Fibroblast of lung (primary cell): ENCODE results near the gene TIFAB. TPM values are rescaled to one million over a fixed set of nuclear protein-coding genes. Genes with fewer than 3 reads are reported as not detected.

Experiments used
- DNase-seq, 2 donors: peaks; one replicate each; pipeline versions ENCODE4 v3.0.0 to v3.0.0-alpha.2; 2010; ENCODE audit warnings: low read depth in 2 of 2
- H2AFZ ChIP-seq: 2 replicates; pipeline ENCODE4 v1.5.1; 2012; ENCODE audit warnings: low read length, control low read depth, inconsistent platforms
- H3K27ac ChIP-seq: 2 replicates; pipeline ENCODE4 v1.5.1; 2011; ENCODE audit warnings: low read length, control low read depth; ENCODE audit not compliant: insufficient read depth
- H3K27me3 ChIP-seq: 2 replicates; pipeline ENCODE4 v1.5.1; 2011; ENCODE audit warnings: mild to moderate bottlenecking, low read length; ENCODE audit not compliant: control insufficient read depth, insufficient read depth
- H3K36me3 ChIP-seq: 2 replicates; pipeline ENCODE4 v1.5.1; 2011; ENCODE audit warnings: low read length; ENCODE audit not compliant: control insufficient read depth, insufficient read depth
- H3K4me1 ChIP-seq: 2 replicates; pipeline ENCODE4 v1.5.1; 2011; ENCODE audit warnings: low read length; ENCODE audit not compliant: control insufficient read depth, insufficient read depth; ENCODE audit errors: extremely low read depth
- H3K4me2 ChIP-seq: 2 replicates; pipeline ENCODE4 v1.5.1; 2011; ENCODE audit warnings: low read length, control low read depth; ENCODE audit not compliant: insufficient read depth; ENCODE audit errors: extremely low read depth
- H3K4me3 ChIP-seq, 4 experiments: fragments of 200-600 bp in 1 of 4; sonication (generic) in 1 of 4; replicated peaks in 1 of 4; 2 replicates each; pipeline ENCODE4 v1.5.1; 2011 to 2016; ENCODE audit warnings: low read length in 4 of 4, low read depth in 3 of 4, mild to moderate bottlenecking in 3 of 4, control low read depth in 2 of 4, inconsistent platforms in 1 of 4, mixed read lengths in 1 of 4; ENCODE audit not compliant: insufficient read depth in 1 of 4; ENCODE audit errors: control extremely low read depth in 1 of 4
- H3K79me2 ChIP-seq: 2 replicates; pipeline ENCODE4 v1.5.1; 2012; ENCODE audit warnings: mild to moderate bottlenecking, low read length, inconsistent platforms; ENCODE audit not compliant: control insufficient read depth, insufficient read depth
- H3K9ac ChIP-seq: 2 replicates; pipeline ENCODE4 v1.5.1; 2011; ENCODE audit warnings: mild to moderate bottlenecking, low read length, control low read depth; ENCODE audit not compliant: insufficient read depth
- H3K9me3 ChIP-seq: 2 replicates; pipeline ENCODE4 v1.5.1; 2012; ENCODE audit warnings: low read depth, low read length; ENCODE audit not compliant: control insufficient read depth, insufficient read depth
- H4K20me1 ChIP-seq: 2 replicates; pipeline ENCODE4 v1.5.1; 2011; ENCODE audit warnings: low read length; ENCODE audit not compliant: control insufficient read depth, insufficient read depth; ENCODE audit errors: extremely low read depth
- CTCF ChIP-seq, 2 donors: IDR thresholded peaks in 1 of 2; conservative IDR thresholded peaks in 1 of 2; 1 replicate in 1 of 2; 2 replicates in 1 of 2; pipeline ENCODE4 v1.5.1; 2011 to 2012; ENCODE audit warnings: low read length in 2 of 2, control low read depth in 1 of 2, inconsistent platforms in 1 of 2, low read depth in 1 of 2, mild to moderate bottlenecking in 1 of 2
- EZH2 ChIP-seq: IDR thresholded peaks from 2 replicates; pipeline ENCODE4 v1.5.1; 2012; ENCODE audit warnings: low read length, control low read depth, mild to moderate bottlenecking; ENCODE audit errors: missing control alignments
- polyA plus RNA-seq, 2 donors: library from polyadenylated mRNA; depleted of rRNA in 1 of 2; stranded (reverse) in 1 of 2; unstranded in 1 of 2; fragments of >200 nt; gene quantifications; 2 replicates each; pipeline ENCODE4 v1.2.1, GENCODE V29; 2011 to 2012; ENCODE audit warnings: missing spikeins in 1 of 2
- total RNA-seq: library from RNA; depleted of rRNA; stranded (reverse); fragments of >200 nt; gene quantifications from 2 replicates; pipeline ENCODE4 v1.2.1, GENCODE V29; 2014

Gene TIFAB
- total and polyA plus RNA-seq, 2 donors (not counting 1 experiment from before 2014, with no cell fraction given), result not detected

- Histone ChIP-seq H3K79me2 (no peaks in the 10 kb centered on the region), H3K4me3 (no peak overlapping the region), H3K4me1 (peaks cover 22% of the 10 kb centered on the region), H3K27ac (no peak overlapping the region), H2AFZ (no peak overlapping the region), H3K27me3 (no peaks in the 10 kb centered on the region), H3K9ac (no peak overlapping the region), H3K36me3 (no peaks in the 10 kb centered on the region), H3K9me3 (no peaks in the 10 kb centered on the region), H4K20me1 (no peaks in the 10 kb centered on the region), H3K4me2 (no peak overlapping the region)
- no peak for TF ChIP-seq EZH2
- TF ChIP-seq CTCF (conservative IDR thresholded peaks at IDR 0.05 in 1 of 2, IDR thresholded peaks at IDR 0.05 in 1 of 2; ENCODE audit: low read depth in 1 of 2, low read length in 2 of 2), result no peak
- DNase-seq, result no peak
Measured at GRCh38 chr5:135436951-135437418, 15.2 kb downstream of the TIFAB start.

GRCh38 chr5:135435467-135436330 is 16.5 kb downstream of the TIFAB start:
- Histone ChIP-seq H3K4me1 (peaks cover 22% of the 10 kb centered on the region), H3K27ac (no peak overlapping the region), H3K36me3 (no peaks in the 10 kb centered on the region), H2AFZ (no peak overlapping the region), H3K9ac (no peak overlapping the region), H4K20me1 (no peaks in the 10 kb centered on the region), H3K79me2 (no peaks in the 10 kb centered on the region), H3K4me2 (no peak overlapping the region), H3K4me3 (no peak overlapping the region), H3K9me3 (no peaks in the 10 kb centered on the region), H3K27me3 (no peaks in the 10 kb centered on the region)
- TF ChIP-seq EZH2, result no peak
- no peak for DNase-seq

DNA sequence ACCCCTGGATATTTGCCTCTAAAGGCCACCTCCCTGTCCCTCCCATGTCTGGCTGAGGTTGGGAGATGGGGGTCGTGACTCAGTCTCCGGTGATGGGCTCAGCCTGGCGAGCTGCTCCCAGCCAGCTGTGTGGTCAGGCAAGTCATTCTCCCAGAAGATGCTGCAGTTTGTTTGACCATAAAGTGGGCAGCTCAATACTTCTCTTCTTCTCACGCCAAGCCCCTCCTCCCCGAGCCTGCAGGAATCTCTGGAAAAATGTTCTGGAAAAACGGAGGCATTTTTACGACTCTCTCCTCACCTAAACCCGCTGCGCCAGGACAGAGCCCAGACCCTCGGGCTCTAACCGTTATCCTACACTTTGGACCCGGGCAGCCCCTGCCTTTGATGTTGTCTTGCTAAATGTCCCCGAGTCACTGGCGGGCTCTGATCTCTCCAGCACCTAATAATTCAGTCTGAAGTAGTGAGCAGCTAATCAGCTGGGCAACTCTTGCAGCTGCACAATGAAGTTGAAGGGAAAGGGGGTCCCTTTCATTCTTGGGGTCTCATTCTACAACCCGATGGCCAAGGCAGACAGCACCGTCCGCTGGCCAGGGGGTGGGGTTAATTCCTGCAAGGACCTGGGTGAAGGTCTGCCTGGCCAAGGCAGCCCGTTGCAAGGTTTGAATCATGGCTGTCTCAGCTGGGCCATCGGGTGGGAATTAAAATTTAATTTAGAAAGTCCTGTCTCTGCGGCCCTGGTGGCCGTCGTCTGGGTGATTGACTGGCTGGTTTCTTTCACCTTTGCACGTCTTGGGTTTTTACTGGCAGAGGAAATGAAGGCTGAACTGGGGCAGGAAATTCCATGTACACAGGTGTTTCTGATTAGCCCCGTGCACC is 17.3 kb downstream of the TIFAB start:
- no peak overlapping the region for H3K9ac ChIP-seq
- H3K27me3 ChIP-seq, result no peaks in the 10 kb centered on the region
- H3K4me2 ChIP-seq, result peak overlapping the region; percentile 54
- TF ChIP-seq CTCF (conservative IDR thresholded peaks at IDR 0.05 in 1 of 2, IDR thresholded peaks at IDR 0.05 in 1 of 2; ENCODE audit: low read depth in 1 of 2, low read length in 2 of 2) (no peak), EZH2 (no peak)
- no peaks in the 10 kb centered on the region for H4K20me1 ChIP-seq
- no peaks in the 10 kb centered on the region for H3K79me2 ChIP-seq
- no peak overlapping the region for H3K27ac ChIP-seq
- H2AFZ ChIP-seq, result peak overlapping the region; percentile 49
- H3K4me3 ChIP-seq, result no peak overlapping the region
- H3K4me1 ChIP-seq, result peaks cover 22% of the 10 kb centered on the region
- H3K9me3 ChIP-seq, result no peaks in the 10 kb centered on the region
- peak in 1 of 2 donors; percentile 35 for DNase-seq
- H3K36me3 ChIP-seq, result no peaks in the 10 kb centered on the region
